Measurements from ENCODE around the gene STK26.
"Not testable (repeated sequence)": the region's sequence is repeated elsewhere in the genome, so short reads cannot be mapped to it uniquely, and the experiment has no call there.

STK26 gene

DNA sequence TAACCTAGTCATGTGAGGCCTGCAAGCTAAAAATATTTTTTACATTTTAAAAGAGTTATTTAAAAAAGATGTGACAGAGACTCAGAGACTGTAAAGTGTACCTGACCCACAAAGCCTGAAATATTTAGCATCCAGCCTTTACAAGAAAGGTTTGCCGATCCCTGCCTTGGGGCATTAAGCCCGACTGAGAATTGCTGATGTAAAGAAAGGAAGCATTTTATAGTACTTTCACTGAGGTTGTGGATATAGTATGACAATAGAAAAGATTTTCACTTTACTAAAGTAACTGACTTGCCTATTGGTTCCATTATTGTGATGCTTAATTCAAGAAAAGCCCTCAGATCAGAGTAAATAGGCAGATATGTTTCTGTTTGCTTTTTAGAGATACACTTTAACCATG, 17.0 kb downstream of the STK26 start:
- DNase-seq = no peak

- DNase-seq = no peak
Measured at GRCh38 chrX:132041015-132041414, 17.9 kb downstream of the STK26 start.

DNA sequence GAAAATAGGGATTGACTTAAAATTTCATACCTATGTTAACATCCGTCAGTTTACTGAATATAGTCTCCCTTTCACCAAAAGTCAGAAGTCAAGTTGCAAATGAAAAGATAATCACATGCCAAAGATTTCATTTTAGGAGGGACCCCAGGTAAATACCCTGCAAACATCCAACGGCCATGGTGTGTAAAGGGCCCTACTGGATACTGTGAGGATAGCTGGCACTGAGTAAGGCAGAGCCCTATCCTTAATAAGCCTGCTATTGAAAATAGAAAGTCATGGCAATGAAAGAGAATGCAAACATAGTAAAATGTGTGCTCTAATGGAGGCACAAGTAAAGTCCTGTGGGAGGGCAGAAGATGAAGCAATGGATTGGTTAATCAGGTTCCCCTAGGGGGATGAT, 20.9 kb downstream of the STK26 start:
- DNase-seq = no peak

DNA sequence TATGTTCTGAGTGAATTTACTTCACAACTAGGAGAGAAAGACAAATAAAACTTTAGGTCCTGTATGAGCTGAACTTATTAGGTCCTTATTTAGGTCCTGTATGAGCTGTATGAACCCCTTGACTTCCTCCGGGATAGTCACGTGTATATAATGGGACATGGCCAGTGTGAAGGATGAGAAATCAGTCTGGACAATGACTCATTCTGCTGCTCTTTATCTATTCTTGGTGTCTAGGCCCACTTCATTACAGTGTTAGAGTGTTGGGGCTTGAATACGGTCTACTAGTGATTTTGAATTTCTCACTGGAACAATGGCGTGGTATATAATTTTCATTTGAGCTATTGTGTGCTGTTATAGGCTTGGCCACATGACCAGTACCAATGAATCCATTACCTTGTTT, 21.9 kb downstream of the STK26 start:
- DNase-seq = no peak

DNA sequence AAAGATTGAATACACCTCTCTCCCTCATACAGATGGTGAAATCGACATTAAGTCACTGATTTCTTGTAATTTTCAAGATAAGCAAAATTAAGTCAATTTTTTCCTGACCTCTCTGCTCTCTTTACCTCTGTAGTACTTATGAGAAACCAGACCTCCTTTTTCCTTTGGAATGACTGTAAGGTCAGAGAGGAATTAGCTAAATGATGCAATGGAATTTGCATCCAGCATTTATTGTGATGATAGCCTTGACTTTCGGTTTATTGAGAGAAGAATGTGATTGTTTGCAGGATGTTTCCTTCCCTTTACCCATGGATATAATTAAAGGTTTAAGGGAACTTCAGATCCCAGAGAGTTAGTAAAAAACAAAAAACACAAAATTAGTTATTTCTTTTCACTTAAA, 22.4 kb downstream of the STK26 start:
- no peak for DNase-seq

GRCh38 chrX:132046533-132046932, 23.4 kb downstream of the STK26 start:
- DNase-seq = no peak

DNA sequence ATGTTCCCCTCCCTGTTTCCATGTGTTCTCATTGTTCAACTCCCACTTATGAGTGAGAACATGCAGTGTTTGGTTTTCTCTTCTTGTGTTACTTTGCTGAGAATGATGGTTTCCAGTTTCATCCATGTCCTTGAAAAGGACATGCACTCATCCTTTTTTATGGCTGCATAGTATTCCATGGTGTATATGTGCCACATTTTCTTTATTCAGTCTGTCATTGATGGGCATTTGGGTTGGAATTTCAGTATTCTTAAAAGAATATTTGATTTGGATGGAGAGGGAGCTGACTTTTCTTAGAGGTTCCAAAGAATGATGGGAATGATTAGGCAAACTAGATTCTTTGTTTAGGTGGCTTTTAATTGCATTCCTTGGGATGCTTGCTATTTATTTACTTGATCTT, 28.7 kb downstream of the STK26 start:
- DNase-seq = not testable (repeated sequence)

- no peak for DNase-seq
Measured at GRCh38 chrX:132058050-132058449, 34.9 kb downstream of the STK26 start.

- no peak for DNase-seq
Measured at GRCh38 chrX:132058975-132059374, 35.9 kb downstream of the STK26 start.

- no peak for DNase-seq
Measured at GRCh38 chrX:132059973-132060540, 37.0 kb downstream of the STK26 start.

DNA sequence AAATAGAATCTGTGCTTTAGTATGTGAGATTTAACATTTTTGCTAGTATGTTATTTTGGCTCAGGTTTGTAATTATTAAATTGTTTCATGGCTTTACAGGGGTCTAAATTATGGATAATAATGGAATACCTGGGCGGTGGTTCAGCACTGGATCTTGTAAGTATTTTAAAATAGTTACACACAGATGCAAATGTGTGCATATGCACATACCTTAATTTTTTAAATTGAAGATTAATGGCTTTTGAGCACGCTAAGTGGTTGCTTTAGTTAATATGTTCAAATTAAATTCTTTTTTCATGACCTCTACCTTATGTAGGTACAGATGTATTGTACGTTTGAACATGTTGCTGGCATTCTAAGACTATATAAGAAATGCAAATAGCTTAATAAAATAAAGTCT, 40.2 kb downstream of the STK26 start:
- DNase-seq = no peak

DNA sequence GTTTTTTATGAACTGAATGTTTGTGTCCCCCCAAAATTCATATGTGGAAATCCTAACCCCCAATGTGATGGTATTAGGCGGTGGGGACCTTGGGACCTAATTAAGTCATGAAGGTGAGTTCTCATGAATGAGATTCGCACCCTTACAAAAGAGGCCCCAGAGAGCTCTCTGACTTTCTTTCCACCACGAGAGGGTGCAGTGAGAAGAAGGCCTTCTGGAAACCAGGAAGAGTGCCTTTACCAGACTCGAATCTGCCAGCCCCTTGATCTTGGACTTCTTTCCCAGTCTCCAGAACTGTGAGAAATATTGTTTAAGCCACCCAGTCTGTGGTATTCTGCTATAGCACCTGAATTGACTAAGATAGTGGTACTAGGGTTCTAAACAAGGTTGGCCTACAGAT, 40.8 kb downstream of the STK26 start:
- no peak for DNase-seq

GRCh38 chrX:132068405-132068804, 45.3 kb downstream of the STK26 start:
- no peak for DNase-seq

GRCh38 chrX:132071254-132071653, 48.2 kb downstream of the STK26 start:
- DNase-seq = no peak

GRCh38 chrX:132077414-132077813, 54.3 kb downstream of the STK26 start:
- DNase-seq = no peak

DNA sequence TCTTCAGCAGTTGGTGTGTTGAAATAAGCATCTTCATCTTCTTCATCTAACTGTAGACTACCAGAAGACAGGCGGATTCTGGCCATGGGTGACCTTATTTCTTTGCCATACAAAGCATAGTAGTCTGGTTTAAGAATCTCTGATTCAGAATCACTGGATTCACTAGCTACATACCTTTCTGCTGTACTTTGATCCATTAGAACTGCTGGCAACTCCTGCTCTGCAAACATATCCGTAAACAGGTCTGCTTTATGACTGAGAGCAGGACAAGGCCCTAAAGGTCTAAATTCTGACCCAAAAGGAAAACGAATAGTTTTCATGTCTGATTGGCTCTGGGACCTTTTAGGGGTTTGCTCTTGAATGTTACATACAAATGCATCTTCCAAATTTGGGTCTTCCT, 54.8 kb downstream of the STK26 start:
- no peak for DNase-seq

DNA sequence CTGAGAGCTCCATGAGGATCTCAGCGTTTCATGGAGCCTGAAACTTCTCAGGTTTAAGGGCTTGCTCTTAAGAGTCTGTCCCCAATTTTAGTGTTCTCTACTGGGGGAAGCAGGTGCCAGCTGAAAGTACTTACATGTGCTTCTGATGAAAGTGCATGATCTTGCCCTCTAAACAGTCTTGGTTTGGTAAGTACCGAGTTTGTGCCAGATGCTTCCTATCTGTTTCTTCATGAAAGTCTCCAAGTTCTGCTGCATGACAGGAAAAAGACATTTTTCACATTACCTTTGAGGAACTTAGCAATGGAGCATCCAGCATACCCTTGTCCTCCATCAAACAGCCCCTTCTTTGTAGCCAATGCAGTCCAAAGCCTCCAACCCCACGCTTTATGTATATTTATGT, 62.7 kb downstream of the STK26 start:
- no peak for DNase-seq

- no peak for DNase-seq
Measured at GRCh38 chrX:132086672-132087071, 63.6 kb downstream of the STK26 start.

GRCh38 chrX:132088864-132089263, 65.8 kb downstream of the STK26 start:
- no peak for DNase-seq

DNA sequence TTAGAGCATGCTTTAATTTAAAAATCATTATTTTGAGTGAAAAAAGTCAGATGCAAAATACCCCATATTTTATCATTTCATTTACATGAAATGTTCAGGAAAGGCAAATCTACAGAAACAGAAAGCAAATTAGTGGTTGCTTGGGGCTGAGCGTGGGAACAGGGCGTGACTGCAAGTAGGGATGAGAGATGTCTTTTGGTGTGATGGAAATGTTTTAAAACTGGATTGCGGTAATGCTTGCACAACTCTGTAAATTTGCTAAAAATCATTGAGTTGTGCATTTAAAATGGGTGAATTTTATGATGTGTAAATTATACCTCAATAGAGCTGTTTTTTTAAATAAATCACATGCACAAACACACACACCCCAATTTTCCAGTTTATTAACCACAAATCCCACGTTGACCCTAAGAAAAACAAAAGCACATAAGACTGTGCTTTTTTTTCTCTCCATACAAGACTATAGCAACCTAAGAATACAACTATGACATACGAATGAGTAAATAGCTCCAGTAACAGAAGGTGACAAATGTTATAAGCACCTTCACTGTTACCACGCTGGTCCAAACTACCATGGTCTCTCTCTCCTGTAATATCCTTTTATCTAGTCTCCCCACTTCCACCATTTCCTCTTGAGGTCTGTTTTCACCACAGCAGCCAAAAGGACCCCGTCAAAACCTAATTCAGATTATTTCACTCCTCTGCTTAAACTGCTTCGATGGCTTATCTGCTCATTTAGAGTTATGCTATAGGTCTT, 67.5 kb downstream of the STK26 start:
- no peak for DNase-seq

- no peak for DNase-seq
Measured at GRCh38 chrX:132092439-132093065, 69.5 kb downstream of the STK26 start.

DNA sequence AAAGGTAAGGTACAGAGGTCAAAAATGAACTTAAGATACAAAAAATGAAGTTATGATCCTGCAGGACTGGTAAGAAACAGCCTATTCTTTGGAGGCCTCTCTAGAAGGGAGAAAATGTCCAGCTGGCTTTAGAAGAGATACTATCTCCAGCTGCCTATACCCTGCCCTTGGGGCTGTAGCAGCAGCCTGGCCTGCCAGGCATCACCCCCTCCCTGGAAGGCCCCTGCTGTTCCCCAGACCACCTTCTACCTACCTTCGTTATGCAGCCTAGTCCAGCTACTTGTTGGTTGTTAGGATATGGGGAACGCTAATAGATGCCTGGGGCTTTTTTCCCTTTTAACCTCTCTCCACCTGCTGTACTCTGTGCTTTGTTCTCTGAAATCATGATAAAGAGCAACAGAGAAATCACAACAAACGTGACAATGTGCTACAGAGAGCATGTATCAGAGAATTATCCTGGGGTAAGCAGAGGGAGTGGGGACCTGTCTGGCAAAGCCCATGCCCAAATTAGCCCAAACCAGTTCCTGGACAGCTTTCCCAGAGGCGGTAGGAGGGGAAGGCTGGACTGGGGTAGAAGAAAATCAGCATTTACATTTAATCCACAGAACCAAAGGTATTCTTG, 70.2 kb downstream of the STK26 start:
- DNase-seq = no peak

DNA sequence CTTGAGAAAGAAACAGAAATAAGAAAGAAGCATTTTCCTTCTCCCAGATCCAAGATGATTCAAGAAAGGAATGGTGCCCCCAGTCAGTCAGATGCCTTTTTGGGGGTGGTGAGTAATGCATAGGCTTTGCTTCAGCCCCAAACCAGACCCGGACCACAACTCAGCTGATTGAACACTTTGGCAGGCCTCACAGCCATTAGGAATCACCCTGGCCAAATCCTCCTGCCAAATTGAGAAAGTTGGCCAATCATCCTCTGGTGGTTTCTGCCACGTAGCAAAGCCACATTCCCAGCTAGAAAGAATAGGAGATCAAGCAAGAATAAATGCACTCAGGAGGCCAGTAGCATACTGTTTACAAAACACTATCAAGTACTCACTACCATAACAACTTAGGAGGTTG, 71.1 kb downstream of the STK26 start:
- no peak for DNase-seq

DNA sequence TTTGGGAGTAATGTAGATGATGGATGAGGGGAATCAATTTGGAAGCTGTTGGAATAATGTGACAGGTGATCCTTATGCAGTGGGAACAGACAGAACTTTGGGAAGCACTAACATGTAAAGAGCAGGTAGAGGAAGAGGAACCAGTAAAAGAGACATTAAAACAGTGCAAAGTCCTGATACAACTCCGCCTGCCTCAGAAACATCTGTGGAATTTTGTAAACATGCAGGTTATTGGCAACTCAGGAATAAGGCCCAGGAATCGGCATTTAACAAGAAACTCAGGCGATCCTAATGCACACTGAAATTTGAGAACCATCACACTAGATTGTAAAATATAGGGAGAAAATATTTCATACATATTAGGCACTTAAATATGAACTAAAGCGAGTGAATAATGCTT, 75.6 kb downstream of the STK26 start:
- not testable (repeated sequence) for DNase-seq
